ENCODE results near the gene CASK.

- TF ChIP-seq CTCF (IDR thresholded peaks at IDR 0.05; ENCODE audit: low read length) (no peak), EZH2 (optimal IDR thresholded peaks at IDR 0.05; ENCODE audit: low read depth, low read length) (no peak)
These were observed 207.1 kb downstream of the CASK start for GRCh38 chrX:41716222-41716621.
